ENCODE data around the gene SEPHS1.
"Not testable (repeated sequence)": the region's sequence is repeated elsewhere in the genome, so short reads cannot be mapped to it uniquely, and the experiment has no call there.

Gene SEPHS1

GRCh38 chr10:13348216-13349017 is at the start of gene SEPHS1:
TSS of gene SEPHS1 (minus strand) at chr10:13348293. CDS start at chr10:13344950, 3,343 bp downstream.
- DNase-seq (ENCODE audit: low read depth): peak; percentile 89

GRCh38 chr10:13397052-13397451 is 49.0 kb upstream of the SEPHS1 start:
- no peak for DNase-seq (ENCODE audit: low read depth)

GRCh38 chr10:13396369-13396768 is 48.3 kb upstream of the SEPHS1 start:
- no peak for DNase-seq (ENCODE audit: low read depth)

GRCh38 chr10:13395540-13395939 is 47.4 kb upstream of the SEPHS1 start:
- no peak for DNase-seq (ENCODE audit: low read depth)

- DNase-seq (ENCODE audit: low read depth): no peak
These were observed 45.5 kb upstream of the SEPHS1 start for GRCh38 chr10:13393640-13394039.

GRCh38 chr10:13392701-13393100 is 44.6 kb upstream of the SEPHS1 start:
- DNase-seq (ENCODE audit: low read depth): no peak

DNA sequence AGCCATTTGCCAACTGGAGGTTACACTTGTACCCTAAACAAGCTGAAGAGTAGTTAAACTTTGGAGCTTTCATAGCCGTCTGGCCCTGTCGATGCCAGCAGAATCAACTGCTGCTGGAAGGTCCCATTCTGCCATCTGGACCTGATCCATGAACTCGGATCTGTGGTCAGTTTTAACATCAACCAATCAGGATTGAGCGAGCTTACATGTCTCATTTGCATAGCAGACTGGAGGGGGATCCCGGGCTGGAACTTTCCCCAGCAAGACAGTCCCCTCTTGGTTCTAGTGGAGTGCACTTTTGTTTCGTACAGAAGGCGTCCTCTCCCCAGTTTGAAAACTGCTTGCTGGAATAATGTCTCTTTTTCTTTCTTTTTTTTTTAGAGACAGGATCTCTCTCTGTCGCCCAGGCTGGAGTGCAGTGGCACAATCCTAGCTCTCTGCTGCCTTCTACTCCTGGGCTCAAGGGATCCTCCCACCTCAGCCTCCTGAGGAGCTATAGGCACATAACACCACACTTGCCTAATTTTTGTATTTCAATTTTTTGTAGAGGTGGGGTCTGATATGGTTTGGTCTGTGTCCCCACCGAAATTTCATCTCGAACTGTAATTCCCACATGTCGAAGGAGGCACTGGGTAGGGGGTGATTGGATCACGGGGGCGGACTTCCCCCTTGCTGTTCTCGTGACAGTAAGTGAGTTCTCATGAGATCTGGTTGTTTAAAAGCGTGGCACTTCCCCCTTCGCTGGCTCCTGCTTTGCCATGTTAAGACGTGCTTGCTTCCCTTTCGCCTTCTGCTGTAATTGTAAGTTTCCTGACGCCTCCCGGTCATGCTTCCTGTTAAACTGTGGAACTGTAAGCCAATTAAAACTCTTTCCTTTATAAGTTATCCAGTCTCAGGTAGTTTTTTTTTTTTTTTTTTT is 42.8 kb upstream of the SEPHS1 start:
- DNase-seq (ENCODE audit: low read depth): peak; percentile 3

GRCh38 chr10:13388478-13389230 is 40.6 kb upstream of the SEPHS1 start:
- no peak for DNase-seq (ENCODE audit: low read depth)

DNA sequence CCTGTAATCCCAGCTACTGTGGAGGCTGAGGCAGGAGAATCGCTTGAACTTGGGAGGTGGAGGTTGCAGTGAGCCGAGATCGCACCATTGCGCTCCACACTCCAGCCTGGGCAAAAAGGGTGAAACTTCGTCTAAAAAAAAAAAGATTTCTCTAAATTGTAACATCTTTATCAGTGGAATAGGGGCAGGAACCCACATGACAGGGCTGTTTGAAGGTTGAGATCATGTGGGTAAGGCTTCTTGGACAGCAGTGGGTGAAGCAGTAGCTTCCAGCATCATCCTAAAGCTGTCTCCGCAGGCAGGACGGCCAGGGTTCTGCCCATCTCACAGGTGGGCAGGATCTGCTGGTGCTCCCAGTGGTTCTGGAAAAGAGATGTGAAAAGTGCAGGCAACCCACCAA is 37.9 kb upstream of the SEPHS1 start:
- no peak for DNase-seq (ENCODE audit: low read depth)

DNA sequence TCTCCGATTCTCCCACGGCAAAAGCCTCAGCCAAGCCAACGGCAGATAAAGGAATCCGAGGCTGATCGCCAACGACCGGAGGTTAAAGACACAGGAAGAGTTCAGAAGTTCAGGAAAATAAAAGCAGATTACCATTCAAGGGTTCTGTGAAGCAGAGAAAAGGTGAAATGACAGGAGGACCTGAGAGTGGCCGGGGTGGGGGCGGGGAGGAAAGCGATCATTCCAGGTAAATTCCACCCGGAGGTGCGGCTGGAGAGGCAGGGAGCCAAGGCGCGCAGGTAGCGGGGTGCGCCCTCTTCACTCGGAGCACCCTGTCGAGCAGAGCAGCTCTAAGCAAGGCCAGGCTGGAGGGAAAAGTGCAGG is 35.3 kb upstream of the SEPHS1 start:
- DNase-seq (ENCODE audit: low read depth): no peak

DNA sequence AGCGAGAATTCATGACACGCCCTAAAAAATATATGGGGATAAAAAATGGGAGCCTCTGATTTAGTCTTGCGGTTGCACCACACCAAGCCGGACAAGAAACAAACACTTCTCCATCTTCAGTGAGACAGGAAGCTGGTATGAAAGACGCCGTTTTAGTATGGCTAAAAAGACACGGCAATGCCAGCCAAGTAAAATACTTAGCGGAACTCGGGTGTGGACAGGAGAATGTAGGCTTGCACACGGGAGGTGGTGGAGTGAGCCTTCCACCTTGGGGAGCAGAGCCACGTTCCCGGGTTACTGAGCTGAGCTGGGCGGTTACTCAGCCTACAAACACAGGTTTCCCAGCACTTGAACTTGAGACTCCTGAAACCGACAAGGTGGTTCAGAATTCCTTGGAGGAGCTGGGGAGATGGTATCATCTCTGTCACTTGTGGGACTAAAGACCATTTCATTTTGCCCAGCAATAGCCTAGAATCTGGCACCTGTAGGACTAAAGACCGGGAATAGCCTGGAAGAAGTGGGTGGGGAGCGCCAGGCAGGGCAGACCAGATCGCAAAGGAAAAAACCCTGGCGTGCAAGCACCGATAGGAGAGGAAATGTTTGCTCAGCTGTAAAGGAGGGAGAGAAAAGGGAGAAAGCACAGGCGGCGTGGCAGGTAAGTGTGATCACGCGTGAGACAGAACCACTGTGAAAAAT is 34.8 kb upstream of the SEPHS1 start:
- DNase-seq (ENCODE audit: low read depth): no peak

- not testable (repeated sequence) for DNase-seq (ENCODE audit: low read depth)
These were observed 31.0 kb upstream of the SEPHS1 start for GRCh38 chr10:13379061-13379460.

DNA sequence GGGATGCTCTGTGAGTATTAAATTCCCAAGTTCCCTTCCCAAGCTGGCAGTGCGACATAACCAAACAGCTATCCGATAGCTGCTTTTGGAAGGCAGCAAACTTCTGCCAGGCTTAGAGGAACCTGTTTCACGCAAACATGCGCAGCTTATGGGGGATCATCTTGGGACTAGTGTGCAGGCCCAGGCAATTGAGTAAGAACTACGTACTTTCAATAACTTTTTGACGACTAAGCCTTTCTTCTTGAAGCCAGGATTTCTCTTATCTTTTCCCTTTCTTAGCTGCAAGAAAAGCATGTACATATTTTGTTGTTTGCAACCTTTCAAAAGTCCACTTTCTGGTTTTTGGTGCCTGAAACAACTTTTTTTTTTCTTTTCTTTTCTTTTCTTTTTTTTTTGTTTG is 28.7 kb upstream of the SEPHS1 start:
- no peak for DNase-seq (ENCODE audit: low read depth)

GRCh38 chr10:13376297-13376696 is 28.2 kb upstream of the SEPHS1 start:
- DNase-seq (ENCODE audit: low read depth): no peak

DNA sequence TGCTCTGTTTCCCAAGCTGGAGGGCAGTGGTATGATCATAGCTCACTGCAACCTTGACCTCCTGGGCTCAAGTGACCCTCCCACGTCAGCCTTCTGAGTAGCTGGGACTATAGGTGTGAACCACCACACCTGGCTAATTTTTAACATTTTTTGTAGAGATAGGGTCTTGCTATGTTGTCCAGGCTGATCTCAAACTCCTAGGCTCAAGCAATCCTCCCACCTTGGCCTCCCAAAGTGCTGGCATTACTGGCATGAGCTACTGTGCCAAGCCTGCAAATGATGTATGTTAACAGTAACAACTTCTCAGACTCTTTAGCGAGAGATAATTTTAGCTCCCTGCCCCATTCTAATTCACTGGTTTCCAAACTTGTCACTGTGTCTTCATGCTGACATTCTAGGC is 27.7 kb upstream of the SEPHS1 start:
- no peak for DNase-seq (ENCODE audit: low read depth)

DNA sequence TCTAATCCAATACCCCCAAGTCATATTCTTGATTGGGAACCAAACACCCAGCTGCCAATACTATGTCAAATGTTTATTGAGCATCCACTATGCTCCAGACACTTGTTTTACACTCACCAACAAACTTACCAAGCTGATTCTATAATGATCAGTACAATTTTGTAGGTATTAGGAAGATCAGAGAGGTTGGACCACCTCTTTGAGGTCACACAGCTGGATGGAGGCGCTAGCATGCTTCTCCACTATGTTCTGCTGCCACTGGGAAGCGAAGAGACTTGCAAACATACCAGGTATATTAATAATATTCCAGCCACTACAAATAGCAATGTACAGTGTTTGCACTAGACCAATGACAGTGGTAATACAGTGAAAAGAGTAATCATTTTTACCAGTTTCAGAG is 25.6 kb upstream of the SEPHS1 start:
- DNase-seq (ENCODE audit: low read depth): no peak

GRCh38 chr10:13372524-13372923 is 24.4 kb upstream of the SEPHS1 start:
- DNase-seq (ENCODE audit: low read depth): no peak

- peak; percentile 74 for DNase-seq (ENCODE audit: low read depth)
These were observed 23.9 kb upstream of the SEPHS1 start for GRCh38 chr10:13371897-13372470.

- DNase-seq (ENCODE audit: low read depth): no peak
These were observed 18.8 kb upstream of the SEPHS1 start for GRCh38 chr10:13366891-13367290.

GRCh38 chr10:13365831-13366230 is 17.7 kb upstream of the SEPHS1 start:
- DNase-seq (ENCODE audit: low read depth): no peak

GRCh38 chr10:13365243-13365642 is 17.1 kb upstream of the SEPHS1 start:
- DNase-seq (ENCODE audit: low read depth): no peak

Measured in fibroblast of gingiva (primary cell).